GM21515 (cell line): ENCODE results near the gene SNX32.

Experiments
- ATAC-seq: cut with Tn5 transposase; IDR thresholded peaks from one replicate; pipeline ENCODE4 v1.9.1; 2021; ENCODE audit not compliant: unreplicated experiment

Gene SNX32

GRCh38 chr11:65865550-65866172 lies 31.9 kb downstream of the SNX32 start:
- ATAC-seq, result no peak

- no peak for ATAC-seq
These were observed 32.9 kb downstream of the SNX32 start for GRCh38 chr11:65866509-65867283.

- ATAC-seq, result no peak
These were observed 33.7 kb downstream of the SNX32 start for GRCh38 chr11:65867284-65868071.

- no peak for ATAC-seq
These were observed 34.4 kb downstream of the SNX32 start for GRCh38 chr11:65868076-65868667.

DNA sequence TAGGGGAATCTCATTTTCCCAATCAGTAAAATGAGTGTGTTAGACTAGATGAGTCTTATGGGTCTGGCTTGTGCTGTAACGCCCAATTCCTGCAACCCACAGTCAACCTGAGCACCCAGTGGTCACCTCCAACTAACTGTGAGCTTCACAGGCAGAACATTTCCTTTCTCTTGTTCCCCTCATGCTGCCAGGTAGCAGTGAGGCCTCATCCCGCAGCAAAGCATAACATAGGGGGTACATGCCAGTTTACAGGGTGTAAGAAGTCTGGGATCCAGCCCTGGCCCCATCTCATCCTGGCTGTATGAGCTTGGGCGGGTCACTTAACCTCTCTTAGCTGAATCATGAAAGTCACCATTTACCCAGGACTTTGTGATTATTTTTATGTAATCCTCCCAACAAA lies 35.1 kb downstream of the SNX32 start:
- ATAC-seq, result no peak

DNA sequence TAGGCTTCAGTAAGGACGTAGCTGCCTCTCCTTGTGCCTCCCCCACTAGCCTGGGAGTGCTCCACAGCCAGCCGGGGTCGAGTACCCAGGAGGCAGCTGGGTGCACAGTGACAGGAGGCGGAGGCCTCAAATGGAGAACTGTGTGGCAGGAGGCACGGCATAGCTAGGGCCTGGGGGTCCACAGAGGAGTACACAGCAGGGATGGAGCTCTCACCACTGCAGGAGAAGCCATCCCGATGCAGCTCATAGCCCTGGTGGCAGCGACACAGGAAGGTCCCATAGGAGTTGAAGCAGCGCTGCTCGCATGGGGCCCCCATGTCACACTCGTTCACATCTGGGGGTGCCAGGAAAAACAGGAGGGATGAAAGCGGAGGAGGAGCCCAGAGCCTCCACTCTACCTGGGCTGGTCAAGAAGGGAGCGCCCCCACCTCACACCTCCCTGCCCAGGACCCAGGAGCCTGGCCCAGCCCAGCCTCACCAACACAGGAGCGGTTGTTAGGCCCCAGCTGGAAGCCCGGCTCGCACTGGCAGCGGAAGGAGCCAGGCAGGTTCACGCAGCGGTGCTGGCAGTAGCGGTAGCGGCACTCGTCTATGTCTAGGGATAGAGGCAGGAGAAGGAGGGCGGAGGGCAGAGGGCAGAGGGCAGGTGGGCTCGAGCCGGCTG lies 36.0 kb downstream of the SNX32 start:
- ATAC-seq, result no peak

DNA sequence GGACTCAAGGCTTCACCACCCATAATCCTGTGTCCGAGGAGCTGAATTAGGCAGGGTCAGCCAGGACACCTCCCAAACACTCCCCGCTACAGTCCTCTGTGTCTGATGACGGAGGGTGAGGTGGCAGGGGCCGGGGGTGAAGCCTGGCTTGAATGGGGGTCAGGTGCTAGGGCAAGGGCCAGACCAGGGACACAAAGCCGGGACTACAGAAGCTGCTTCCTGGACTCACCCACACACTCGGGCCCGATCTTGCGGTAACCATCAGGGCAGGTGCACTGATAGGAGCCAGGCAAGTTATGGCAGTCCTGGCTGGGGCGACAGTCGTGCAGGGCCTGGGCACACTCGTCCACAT lies 36.5 kb downstream of the SNX32 start:
- ATAC-seq, result no peak

DNA sequence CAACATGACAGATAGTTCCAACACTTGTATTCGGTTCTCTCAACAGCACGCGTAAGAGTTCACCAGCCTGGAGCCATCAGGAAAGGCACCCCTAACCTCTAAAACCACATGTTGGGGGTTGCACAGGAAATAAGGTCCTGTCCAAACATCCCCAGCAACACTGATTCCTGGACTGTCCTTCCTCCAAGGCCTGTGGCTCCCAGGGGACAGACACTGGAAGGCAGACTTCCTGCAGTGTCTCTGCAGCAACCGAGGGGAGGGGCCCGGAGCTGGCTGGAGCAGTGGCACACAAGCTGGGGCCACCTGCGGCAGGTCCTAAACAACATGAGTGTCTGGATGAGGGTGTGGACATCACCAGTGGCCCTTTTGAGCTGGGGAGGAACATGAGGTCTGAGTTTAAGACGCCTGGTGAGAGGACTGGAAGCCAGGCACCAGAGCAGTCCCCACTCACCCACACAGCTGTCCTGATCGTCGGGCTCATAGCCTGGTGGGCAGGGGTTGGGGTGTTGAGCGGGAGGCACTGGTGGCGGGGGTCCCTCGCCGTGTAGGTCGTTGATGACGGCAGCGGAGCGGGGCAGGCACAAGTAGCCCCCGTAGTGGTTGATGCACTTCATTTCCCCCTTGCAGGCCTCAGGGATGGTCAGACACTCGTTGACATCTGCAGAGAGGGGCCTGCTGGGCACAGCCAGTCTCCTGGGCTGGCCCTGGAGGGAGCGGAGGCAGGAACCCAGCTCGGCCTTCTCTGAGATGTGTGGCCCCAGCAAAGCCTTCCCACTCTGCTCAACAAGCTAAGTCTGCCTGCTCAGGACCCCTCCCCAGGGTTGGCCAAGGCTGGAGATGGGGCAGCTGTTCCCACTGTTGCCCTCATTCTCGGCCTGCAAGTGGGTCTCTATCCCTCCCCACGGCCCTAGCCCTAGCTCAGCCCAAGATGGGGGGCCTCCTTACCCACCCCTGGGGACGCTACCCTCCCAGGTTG lies 37.2 kb downstream of the SNX32 start:
- no peak for ATAC-seq

DNA sequence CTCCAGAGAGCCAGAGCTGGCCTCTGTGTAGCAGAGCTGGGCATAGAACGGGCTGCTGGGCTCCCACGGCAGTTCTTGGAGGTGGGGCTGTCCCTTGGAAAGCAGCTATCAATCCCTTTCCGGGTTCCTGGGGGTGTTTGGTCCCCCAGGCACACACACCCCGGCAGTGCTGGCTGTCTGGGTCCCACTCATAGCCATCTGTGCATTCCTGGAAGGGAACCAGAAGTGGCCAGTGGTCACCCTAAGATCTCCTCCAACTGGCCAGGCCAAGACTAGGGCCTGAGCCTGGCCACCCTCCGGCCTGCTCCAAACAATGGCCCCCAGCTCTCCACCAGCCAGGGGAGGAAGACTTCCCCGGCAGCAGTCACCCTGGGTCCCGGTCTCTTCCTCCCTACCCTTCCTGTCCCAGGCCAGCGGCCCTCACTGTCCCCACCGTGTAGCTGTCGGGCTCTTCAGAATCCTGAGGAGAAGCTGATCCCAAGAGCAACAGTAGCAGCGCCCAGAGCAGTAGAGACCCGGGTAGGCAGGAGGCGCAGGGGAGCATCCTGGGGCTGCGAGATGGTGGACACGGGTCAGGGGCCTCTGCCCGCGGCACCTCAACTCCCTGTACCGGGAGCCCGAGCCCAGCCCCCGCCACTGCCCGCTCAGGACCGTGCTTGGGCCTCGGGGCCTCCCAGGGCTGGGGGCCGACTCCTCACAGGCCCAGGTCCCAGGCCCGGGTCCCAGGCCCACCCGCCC lies 38.2 kb downstream of the SNX32 start:
- no peak for ATAC-seq

- no peak for ATAC-seq
These were observed 39.0 kb downstream of the SNX32 start, which contains the start of gene EFEMP2 for GRCh38 chr11:65872586-65873317. TSS of gene EFEMP2 (minus strand) at chr11:65872800. CDS start at chr11:65872354, 446 bp downstream.

GRCh38 chr11:65873318-65874156 lies 39.8 kb downstream of the SNX32 start:
- peak; percentile 63 for ATAC-seq

DNA sequence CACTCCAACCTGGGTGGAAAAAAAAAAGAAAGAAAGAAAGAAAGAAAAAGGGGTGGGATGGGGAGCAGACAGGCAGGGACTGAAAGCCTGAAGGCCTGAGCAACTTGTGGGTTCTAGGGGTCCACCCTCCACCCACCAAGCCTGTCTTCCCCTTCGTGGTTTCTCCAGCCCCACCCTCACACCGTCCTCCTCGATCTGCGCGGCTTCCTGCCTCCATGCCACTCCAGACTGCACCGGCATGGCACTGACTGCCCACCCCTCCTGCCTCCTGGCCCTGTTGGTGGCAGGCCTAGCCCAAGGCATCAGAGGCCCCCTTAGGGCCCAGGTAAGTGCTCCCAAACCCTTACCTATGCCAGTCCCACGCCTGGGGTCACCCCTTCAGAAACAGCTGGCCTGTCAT lies 45.9 kb downstream of the SNX32 start, which contains the start of gene CTSW:
TSS of gene CTSW (plus strand) at position 221 of the 400 bp plus-strand sequence. CDS start at position 239, 18 bp downstream.
- ATAC-seq, result no peak

DNA sequence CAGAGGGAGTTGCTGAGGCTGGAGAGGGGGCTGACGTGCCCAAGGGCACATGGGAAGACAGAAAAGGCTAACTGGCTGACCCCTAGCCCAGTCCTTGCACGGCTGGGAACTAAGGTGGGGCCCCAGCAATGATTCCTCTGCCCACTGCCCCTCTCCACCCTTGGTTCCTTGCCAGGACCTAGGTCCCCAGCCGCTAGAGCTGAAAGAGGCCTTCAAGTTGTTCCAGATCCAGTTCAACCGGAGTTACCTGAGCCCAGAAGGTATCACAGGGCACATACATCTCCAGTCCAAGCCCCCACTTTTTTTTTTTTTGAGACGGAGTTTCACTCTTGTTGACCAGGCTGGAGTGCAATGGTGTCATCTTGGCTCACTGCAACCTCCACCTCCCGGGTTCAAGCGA lies 46.3 kb downstream of the SNX32 start:
- ATAC-seq, result no peak

GRCh38 chr11:65880844-65881421 lies 47.2 kb downstream of the SNX32 start:
- ATAC-seq, result no peak

DNA sequence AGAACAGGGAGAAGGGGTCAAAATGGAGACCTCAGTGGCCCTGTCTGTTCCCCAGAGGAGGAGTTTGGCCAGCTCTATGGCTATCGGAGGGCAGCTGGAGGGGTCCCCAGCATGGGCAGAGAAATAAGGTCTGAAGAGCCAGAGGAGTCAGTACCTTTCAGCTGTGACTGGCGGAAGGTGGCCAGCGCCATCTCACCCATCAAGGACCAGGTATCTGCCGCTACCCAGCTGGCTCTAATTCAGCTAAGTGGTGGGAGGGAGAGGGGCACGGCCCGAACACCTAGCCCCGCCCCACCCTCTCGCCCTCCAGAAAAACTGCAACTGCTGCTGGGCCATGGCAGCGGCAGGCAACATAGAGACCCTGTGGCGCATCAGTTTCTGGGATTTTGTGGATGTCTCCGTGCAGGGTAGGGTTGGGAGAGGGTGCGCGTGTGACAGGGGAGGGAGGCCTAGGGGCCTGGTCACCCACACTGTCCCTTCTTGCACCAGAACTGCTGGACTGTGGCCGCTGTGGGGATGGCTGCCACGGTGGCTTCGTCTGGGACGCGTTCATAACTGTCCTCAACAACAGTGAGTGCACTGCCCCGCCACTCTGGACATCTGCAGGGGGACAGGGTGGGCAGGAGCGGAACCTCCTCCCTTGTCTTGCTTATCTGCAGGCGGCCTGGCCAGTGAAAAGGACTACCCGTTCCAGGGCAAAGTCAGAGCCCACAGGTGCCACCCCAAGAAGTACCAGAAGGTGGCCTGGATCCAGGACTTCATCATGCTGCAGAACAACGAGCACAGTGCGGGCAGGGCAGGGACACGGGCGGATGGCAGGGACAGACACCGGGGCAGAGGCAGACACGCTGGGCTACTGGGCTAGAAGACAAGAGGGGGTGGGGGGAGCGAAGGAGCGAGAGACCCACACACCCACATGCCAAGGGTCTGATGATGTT lies 48.6 kb downstream of the SNX32 start:
- no peak for ATAC-seq
